HepG2 (cell line): ENCODE measurements around the gene FOCAD. TPM values are rescaled to one million over a fixed set of nuclear protein-coding genes. Genes with fewer than 3 reads are reported as not detected.

Experiments used
- ATM ChIP-seq: fragments of 450-650 bp; IDR thresholded peaks from 2 replicates; pipeline ENCODE4 v1.7.1; 2017; ENCODE audit warnings: mild to moderate bottlenecking, borderline replicate concordance
- HIVEP1 ChIP-seq: sonication (generic); formaldehyde crosslinking; IDR thresholded peaks from 2 replicates; pipeline ENCODE4 v1.4.0; 2020; ENCODE audit warnings: mild to moderate bottlenecking, missing genetic modification reagents
- HMG20A ChIP-seq: IDR thresholded peaks from 2 replicates; pipeline ENCODE4 v1.6.1; 2016; ENCODE audit warnings: borderline replicate concordance
- HNF4A ChIP-seq: sonication (generic); formaldehyde crosslinking; IDR thresholded peaks from 2 replicates; pipeline ENCODE4 v1.4.0; 2020; ENCODE audit warnings: missing genetic modification reagents
- MEIS2 ChIP-seq: sonication (generic); formaldehyde crosslinking; IDR thresholded peaks from 2 replicates; pipeline ENCODE4 v1.9.0; 2021; ENCODE audit warnings: mild to moderate bottlenecking, missing genetic modification reagents
- NR2C2 ChIP-seq: sonication (generic); formaldehyde crosslinking; IDR thresholded peaks from 2 replicates; pipeline ENCODE4 v1.4.0; 2020; ENCODE audit warnings: missing genetic modification reagents, mild to moderate bottlenecking, moderate library complexity, borderline replicate concordance
- SETDB1 ChIP-seq: sonication (generic); formaldehyde crosslinking; IDR thresholded peaks from 2 replicates; pipeline ENCODE4 v1.5.1; 2020; ENCODE audit warnings: missing genetic modification reagents, mild to moderate bottlenecking, borderline replicate concordance
- ZNF564 ChIP-seq: sonication (generic); formaldehyde crosslinking; IDR thresholded peaks from 2 replicates; pipeline ENCODE4 v1.8.1; 2023; ENCODE audit warnings: mild to moderate bottlenecking, missing genetic modification reagents
- ZNF687 ChIP-seq: sonication (generic); formaldehyde crosslinking; IDR thresholded peaks from 2 replicates; pipeline ENCODE4 v1.5.1; 2020; ENCODE audit warnings: mild to moderate bottlenecking, missing genetic modification reagents, moderate library complexity
- polyA plus RNA-seq, 8 experiments: library from polyadenylated mRNA; depleted of rRNA in 3 of 8; stranded (reverse) in 7 of 8; unstranded in 1 of 8; fragments of >200 nt; fragmentation: Illumina TruSeq in 4 of 8; extraction: Trizol in 4 of 8; gene quantifications; 2 replicates each; pipeline versions ENCODE4 v1.2.1 to v1.2.3, GENCODE V29; 2011 to 2016; ENCODE audit warnings: low read depth in 4 of 8, missing spikeins in 1 of 8, mixed read lengths in 1 of 8; ENCODE audit not compliant: insufficient read depth in 1 of 8
- total RNA-seq, 5 experiments: library from RNA; depleted of rRNA; stranded (reverse); fragments of >200 nt; fragmentation: Illumina TruSeq; extraction: Trizol; gene quantifications; 2 replicates each; pipeline ENCODE4 v1.2.3, GENCODE V29; 2016; ENCODE audit warnings: low read depth in 1 of 5
- TF ChIP-seq, protein P1 (sequence below): sonication (generic); formaldehyde crosslinking; IDR thresholded peaks from 2 replicates; pipeline ENCODE4 v1.4.0; 2020; ENCODE audit warnings: low read depth, mild to moderate bottlenecking, missing genetic modification reagents
- TF ChIP-seq, protein P2 (sequence below): sonication (generic); formaldehyde crosslinking; IDR thresholded peaks from 2 replicates; pipeline ENCODE4 v1.4.0; 2020; ENCODE audit warnings: missing genetic modification reagents, borderline replicate concordance

FOCAD gene
- total and polyA plus RNA-seq, 2 of the 13 experiments (the other 11 are each of a cell fraction or from before 2014, with no cell fraction given): 18.0 to 31.1 TPM

GRCh38 chr9:20805766-20806165, 121.7 kb downstream of the FOCAD start (continued):
- TF ChIP-seq SETDB1 (CRISPR knock-in tag): no peak
- no peak for TF ChIP-seq HIVEP1 (CRISPR knock-in tag)
- no peak for TF ChIP-seq ZNF687 (CRISPR knock-in tag)
- TF ChIP-seq HNF4A: no peak
- TF ChIP-seq, protein P1, sequence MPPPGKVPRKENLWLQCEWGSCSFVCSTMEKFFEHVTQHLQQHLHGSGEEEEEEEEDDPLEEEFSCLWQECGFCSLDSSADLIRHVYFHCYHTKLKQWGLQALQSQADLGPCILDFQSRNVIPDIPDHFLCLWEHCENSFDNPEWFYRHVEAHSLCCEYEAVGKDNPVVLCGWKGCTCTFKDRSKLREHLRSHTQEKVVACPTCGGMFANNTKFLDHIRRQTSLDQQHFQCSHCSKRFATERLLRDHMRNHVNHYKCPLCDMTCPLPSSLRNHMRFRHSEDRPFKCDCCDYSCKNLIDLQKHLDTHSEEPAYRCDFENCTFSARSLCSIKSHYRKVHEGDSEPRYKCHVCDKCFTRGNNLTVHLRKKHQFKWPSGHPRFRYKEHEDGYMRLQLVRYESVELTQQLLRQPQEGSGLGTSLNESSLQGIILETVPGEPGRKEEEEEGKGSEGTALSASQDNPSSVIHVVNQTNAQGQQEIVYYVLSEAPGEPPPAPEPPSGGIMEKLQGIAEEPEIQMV (CRISPR knock-in tag): no peak
- no peak for TF ChIP-seq HMG20A
- TF ChIP-seq MEIS2: no peak
- TF ChIP-seq, protein P2, sequence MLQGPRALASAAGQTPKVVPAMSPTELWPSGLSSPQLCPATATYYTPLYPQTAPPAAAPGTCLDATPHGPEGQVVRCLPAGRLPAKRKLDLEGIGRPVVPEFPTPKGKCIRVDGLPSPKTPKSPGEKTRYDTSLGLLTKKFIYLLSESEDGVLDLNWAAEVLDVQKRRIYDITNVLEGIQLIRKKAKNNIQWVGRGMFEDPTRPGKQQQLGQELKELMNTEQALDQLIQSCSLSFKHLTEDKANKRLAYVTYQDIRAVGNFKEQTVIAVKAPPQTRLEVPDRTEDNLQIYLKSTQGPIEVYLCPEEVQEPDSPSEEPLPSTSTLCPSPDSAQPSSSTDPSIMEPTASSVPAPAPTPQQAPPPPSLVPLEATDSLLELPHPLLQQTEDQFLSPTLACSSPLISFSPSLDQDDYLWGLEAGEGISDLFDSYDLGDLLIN (CRISPR knock-in tag): no peak
- no peak for TF ChIP-seq NR2C2 (CRISPR knock-in tag)
- no peak for TF ChIP-seq ATM
- TF ChIP-seq ZNF564 (CRISPR knock-in tag): no peak
